ENCODE results near the gene PRKAG2.

DNA sequence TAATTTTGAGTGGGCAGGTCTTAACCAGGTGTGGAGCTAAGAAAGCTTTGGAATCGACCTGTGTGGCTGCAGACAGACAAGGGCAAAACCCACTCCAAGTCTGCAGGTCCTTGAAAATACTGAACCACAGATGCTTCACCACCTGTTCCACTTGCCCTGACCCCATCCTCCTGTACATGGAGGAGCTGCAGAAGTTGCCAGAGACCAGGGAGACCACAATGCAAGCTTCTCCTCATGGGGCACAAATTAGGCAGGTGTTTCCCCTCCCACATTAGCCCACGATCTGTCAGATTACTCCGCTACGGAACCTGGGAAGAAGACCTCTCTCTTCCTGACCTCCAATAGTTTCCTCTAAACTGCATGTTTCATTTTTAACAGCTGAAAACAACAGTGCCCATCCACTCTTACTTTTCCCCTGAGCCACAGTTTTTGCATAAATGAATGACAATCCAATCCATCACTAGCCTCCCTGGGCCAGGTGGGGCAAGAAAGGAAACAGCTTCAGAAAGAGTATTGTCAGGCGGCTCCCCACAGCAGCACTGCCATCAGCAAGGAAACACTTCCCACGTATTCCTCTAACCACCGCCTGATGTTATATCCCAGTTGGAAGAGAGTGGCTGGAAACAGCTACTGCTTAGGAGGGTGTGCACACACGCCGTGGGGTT is 141.6 kb downstream of the PRKAG2 start:
- TF ChIP-seq, protein P1, sequence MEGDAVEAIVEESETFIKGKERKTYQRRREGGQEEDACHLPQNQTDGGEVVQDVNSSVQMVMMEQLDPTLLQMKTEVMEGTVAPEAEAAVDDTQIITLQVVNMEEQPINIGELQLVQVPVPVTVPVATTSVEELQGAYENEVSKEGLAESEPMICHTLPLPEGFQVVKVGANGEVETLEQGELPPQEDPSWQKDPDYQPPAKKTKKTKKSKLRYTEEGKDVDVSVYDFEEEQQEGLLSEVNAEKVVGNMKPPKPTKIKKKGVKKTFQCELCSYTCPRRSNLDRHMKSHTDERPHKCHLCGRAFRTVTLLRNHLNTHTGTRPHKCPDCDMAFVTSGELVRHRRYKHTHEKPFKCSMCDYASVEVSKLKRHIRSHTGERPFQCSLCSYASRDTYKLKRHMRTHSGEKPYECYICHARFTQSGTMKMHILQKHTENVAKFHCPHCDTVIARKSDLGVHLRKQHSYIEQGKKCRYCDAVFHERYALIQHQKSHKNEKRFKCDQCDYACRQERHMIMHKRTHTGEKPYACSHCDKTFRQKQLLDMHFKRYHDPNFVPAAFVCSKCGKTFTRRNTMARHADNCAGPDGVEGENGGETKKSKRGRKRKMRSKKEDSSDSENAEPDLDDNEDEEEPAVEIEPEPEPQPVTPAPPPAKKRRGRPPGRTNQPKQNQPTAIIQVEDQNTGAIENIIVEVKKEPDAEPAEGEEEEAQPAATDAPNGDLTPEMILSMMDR (IDR thresholded peaks at IDR 0.05; ENCODE audit: low read depth, low read length): no peak
- TF ChIP-seq POLR2A (IDR thresholded peaks at IDR 0.05; ENCODE audit: extremely low read depth, insufficient read length): no peak
- TF ChIP-seq MYC (IDR thresholded peaks at IDR 0.05; ENCODE audit: low read depth, low read length): no peak
- TF ChIP-seq, protein P2, sequence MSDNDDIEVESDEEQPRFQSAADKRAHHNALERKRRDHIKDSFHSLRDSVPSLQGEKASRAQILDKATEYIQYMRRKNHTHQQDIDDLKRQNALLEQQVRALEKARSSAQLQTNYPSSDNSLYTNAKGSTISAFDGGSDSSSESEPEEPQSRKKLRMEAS (IDR thresholded peaks at IDR 0.05; ENCODE audit: low read depth, low read length): no peak

All from NB4 (cell line).